ENCODE results near the gene PSEN1. TPM values are rescaled to one million over a fixed set of nuclear protein-coding genes. Genes with fewer than 3 reads are reported as not detected.

The PSEN1 gene
- total RNA-seq, 1 experiment from 2014 or later = 39.3 TPM

DNA sequence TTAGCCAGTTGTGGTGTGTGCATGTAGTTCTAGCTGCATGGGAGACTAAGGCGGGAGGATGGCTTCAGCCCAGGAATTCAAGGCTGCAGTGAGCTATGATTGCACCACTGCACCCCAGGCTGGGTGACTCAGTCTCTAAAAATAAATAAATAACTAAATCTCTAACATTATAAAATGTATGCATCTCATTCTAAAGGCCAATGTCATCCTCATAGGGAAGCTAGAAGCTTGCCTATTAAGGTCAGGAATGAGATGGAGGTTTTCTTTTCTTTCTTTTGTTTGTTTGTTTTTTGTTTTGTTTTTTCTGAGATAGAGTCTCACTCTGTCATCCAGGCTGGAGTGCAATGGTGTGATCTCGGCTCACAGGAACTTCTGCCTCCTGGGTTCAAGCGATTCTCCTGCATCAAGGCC is 52.2 kb downstream of the PSEN1 start:
- Histone ChIP-seq H3K9me3 (ENCODE audit: control insufficient read depth, insufficient read depth, low read depth, low read length) (no peaks in the 10 kb centered on the region), H3K36me3 (ENCODE audit: control insufficient read depth, insufficient read depth, low read length) (peaks cover 2% of the 10 kb centered on the region; the same call in 1 of the 2 replicates), H3K27me3 (ENCODE audit: control insufficient read depth, insufficient read depth, low read length) (no peaks in the 10 kb centered on the region), H3K4me1 (ENCODE audit: control insufficient read depth, insufficient read depth, low read length) (no peaks in the 10 kb centered on the region; the same call in 1 of the 2 replicates), H3K4me3 (ENCODE audit: low read depth in 2 of 2, low read length in 2 of 2) (no peak overlapping the region), H3K27ac (ENCODE audit: low read length) (peak overlapping the region; percentile 68)
- POLR2A ChIA-PET = no interaction called here
- DNase-seq (ENCODE audit: low read depth, low spot score) (no peak), ATAC-seq (peak; percentile 89)
- no TSS peak for BruUV-seq (replicated peaks)
- in situ Hi-C loops (cut with HindIII; ENCODE audit: low pct_unique_long_range_greater_than_20kb, low sequenced_read_pairs) = no loop called here
- intact Hi-C loops (cut with micrococcal nuclease; ENCODE audit: unreplicated experiment) = no loop called here
- CTCF ChIA-PET = no interaction called here
- TF ChIP-seq TCF7L2 (IDR thresholded peaks at IDR 0.05; ENCODE audit: low read depth, low read length) (no peak), SIN3A (IDR thresholded peaks at IDR 0.05; ENCODE audit: borderline replicate concordance, insufficient read depth, low read depth, low read length) (no peak), POLR2AphosphoS5 (IDR thresholded peaks at IDR 0.05; ENCODE audit: low read depth, low read length) (no peak)
- TF ChIP-seq, protein P1, sequence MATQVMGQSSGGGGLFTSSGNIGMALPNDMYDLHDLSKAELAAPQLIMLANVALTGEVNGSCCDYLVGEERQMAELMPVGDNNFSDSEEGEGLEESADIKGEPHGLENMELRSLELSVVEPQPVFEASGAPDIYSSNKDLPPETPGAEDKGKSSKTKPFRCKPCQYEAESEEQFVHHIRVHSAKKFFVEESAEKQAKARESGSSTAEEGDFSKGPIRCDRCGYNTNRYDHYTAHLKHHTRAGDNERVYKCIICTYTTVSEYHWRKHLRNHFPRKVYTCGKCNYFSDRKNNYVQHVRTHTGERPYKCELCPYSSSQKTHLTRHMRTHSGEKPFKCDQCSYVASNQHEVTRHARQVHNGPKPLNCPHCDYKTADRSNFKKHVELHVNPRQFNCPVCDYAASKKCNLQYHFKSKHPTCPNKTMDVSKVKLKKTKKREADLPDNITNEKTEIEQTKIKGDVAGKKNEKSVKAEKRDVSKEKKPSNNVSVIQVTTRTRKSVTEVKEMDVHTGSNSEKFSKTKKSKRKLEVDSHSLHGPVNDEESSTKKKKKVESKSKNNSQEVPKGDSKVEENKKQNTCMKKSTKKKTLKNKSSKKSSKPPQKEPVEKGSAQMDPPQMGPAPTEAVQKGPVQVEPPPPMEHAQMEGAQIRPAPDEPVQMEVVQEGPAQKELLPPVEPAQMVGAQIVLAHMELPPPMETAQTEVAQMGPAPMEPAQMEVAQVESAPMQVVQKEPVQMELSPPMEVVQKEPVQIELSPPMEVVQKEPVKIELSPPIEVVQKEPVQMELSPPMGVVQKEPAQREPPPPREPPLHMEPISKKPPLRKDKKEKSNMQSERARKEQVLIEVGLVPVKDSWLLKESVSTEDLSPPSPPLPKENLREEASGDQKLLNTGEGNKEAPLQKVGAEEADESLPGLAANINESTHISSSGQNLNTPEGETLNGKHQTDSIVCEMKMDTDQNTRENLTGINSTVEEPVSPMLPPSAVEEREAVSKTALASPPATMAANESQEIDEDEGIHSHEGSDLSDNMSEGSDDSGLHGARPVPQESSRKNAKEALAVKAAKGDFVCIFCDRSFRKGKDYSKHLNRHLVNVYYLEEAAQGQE (IDR thresholded peaks at IDR 0.05; ENCODE audit: insufficient read depth in 1 of 2, low read depth in 2 of 2, low read length in 1 of 2) = no peak
- TF ChIP-seq, protein P2, sequence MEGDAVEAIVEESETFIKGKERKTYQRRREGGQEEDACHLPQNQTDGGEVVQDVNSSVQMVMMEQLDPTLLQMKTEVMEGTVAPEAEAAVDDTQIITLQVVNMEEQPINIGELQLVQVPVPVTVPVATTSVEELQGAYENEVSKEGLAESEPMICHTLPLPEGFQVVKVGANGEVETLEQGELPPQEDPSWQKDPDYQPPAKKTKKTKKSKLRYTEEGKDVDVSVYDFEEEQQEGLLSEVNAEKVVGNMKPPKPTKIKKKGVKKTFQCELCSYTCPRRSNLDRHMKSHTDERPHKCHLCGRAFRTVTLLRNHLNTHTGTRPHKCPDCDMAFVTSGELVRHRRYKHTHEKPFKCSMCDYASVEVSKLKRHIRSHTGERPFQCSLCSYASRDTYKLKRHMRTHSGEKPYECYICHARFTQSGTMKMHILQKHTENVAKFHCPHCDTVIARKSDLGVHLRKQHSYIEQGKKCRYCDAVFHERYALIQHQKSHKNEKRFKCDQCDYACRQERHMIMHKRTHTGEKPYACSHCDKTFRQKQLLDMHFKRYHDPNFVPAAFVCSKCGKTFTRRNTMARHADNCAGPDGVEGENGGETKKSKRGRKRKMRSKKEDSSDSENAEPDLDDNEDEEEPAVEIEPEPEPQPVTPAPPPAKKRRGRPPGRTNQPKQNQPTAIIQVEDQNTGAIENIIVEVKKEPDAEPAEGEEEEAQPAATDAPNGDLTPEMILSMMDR (IDR thresholded peaks at IDR 0.05) = no peak

DNA sequence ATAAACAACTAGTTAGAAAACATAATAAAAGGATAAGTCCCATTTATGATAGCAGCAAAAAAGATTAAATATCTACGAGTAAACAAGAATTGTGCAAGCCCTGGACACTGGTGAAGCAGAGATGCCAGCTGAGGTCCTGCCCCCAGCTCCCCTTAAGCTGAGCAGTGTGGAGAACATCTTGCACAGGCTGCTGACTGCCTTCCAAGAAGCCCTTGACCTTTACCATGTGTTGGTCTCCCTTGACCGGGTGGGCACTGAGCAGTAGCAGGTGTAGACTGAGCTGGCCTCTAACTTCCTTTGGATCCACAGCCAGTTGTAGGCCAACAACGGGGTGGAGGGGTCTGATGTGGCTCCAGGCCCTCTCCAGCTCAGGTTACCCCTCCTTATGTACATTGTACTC is 53.3 kb downstream of the PSEN1 start:
- peaks cover 2% of the 10 kb centered on the region; the same call in 1 of the 2 replicates for H3K36me3 ChIP-seq (ENCODE audit: control insufficient read depth, insufficient read depth, low read length)
- H3K27me3 ChIP-seq (ENCODE audit: control insufficient read depth, insufficient read depth, low read length) = no peaks in the 10 kb centered on the region
- no TSS peak for BruUV-seq (replicated peaks)
- H3K9me3 ChIP-seq (ENCODE audit: control insufficient read depth, insufficient read depth, low read depth, low read length) = no peaks in the 10 kb centered on the region
- DNase-seq (ENCODE audit: low read depth, low spot score) = no peak
- ATAC-seq = peak; percentile 49; the same call in 1 of the 2 replicates
- intact Hi-C loops (cut with micrococcal nuclease; ENCODE audit: unreplicated experiment) (no loop called here), in situ Hi-C loops (cut with HindIII; ENCODE audit: low pct_unique_long_range_greater_than_20kb, low sequenced_read_pairs) (no loop called here)
- no peak overlapping the region; the same call in 1 of the 2 replicates for H3K27ac ChIP-seq (ENCODE audit: low read length)
- TF ChIP-seq, protein P1 (IDR thresholded peaks at IDR 0.05; ENCODE audit: insufficient read depth in 1 of 2, low read depth in 2 of 2, low read length in 1 of 2) = no peak
- TF ChIP-seq SIN3A (IDR thresholded peaks at IDR 0.05; ENCODE audit: borderline replicate concordance, insufficient read depth, low read depth, low read length) (no peak), TCF7L2 (IDR thresholded peaks at IDR 0.05; ENCODE audit: low read depth, low read length) (no peak; the same call in 1 of the 2 replicates), POLR2AphosphoS5 (IDR thresholded peaks at IDR 0.05; ENCODE audit: low read depth, low read length) (no peak)
- TF ChIP-seq, protein P2 (IDR thresholded peaks at IDR 0.05) = no peak
- H3K4me3 ChIP-seq (ENCODE audit: low read depth in 2 of 2, low read length in 2 of 2) = no peak overlapping the region
- no peaks in the 10 kb centered on the region; the same call in 1 of the 2 replicates for H3K4me1 ChIP-seq (ENCODE audit: control insufficient read depth, insufficient read depth, low read length)
- POLR2A ChIA-PET = no interaction called here
- CTCF ChIA-PET = interaction anchor here (0.7 kb wide), 1 partner anchor 1173 kb away, joined by 6 read pairs; no protein-coding TSS in a partner anchor

Measured in Panc1 (cell line).